CD14-positive monocyte (primary cell): ENCODE data around the gene TMC6. TPM values are rescaled to one million over a fixed set of nuclear protein-coding genes. Genes with fewer than 3 reads are reported as not detected.

Experiments used
- DNase-seq, 3 donors: peaks; one replicate each; pipeline ENCODE4 v3.0.0-alpha.2; 2011 to 2022
- H2AFZ ChIP-seq: 2 replicates; pipeline ENCODE4 v1.6.0; 2012; ENCODE audit warnings: mild to moderate bottlenecking, low read depth, low read length, inconsistent platforms; ENCODE audit not compliant: insufficient read depth, poor library complexity, severe bottlenecking
- H3K27ac ChIP-seq, 2 donors: 1 replicate in 1 of 2; 2 replicates in 1 of 2; pipeline ENCODE4 v1.5.1; 2012 to 2013; ENCODE audit warnings: low read length in 2 of 2, control low read depth in 1 of 2, inconsistent platforms in 1 of 2, low read depth in 1 of 2, mild to moderate bottlenecking in 1 of 2
- H3K27me3 ChIP-seq, 2 donors: one replicate each; pipeline versions ENCODE4 v1.6.0 to v1.6.1; 2011 to 2013; ENCODE audit warnings: low read length in 2 of 2; ENCODE audit not compliant: control insufficient read depth in 2 of 2, insufficient read depth in 2 of 2
- H3K36me3 ChIP-seq, 2 donors: replicated peaks in 1 of 2; 1 replicate in 1 of 2; 2 replicates in 1 of 2; pipeline versions ENCODE4 v1.5.1 to v1.6.1; 2012 to 2013; ENCODE audit warnings: low read length in 2 of 2, control low read depth in 1 of 2, inconsistent platforms in 1 of 2, mild to moderate bottlenecking in 1 of 2; ENCODE audit not compliant: insufficient read depth in 2 of 2, control insufficient read depth in 1 of 2
- H3K4me1 ChIP-seq, 2 donors: 1 replicate in 1 of 2; 2 replicates in 1 of 2; pipeline versions ENCODE4 v1.5.1 to v1.6.1; 2012 to 2013; ENCODE audit warnings: low read length in 2 of 2, control low read depth in 1 of 2, inconsistent platforms in 1 of 2, mild to moderate bottlenecking in 1 of 2, moderate library complexity in 1 of 2; ENCODE audit not compliant: insufficient read depth in 2 of 2, control insufficient read depth in 1 of 2
- H3K4me2 ChIP-seq: replicated peaks from 2 replicates; pipeline ENCODE3; 2012; ENCODE audit warnings: low read length, moderate library complexity, mild to moderate bottlenecking; ENCODE audit not compliant: poor library complexity, severe bottlenecking; ENCODE audit errors: extremely low read depth
- H3K4me3 ChIP-seq, 3 experiments: fragments of 200-600 bp in 1 of 3; sonication (generic) in 1 of 3; replicated peaks in 1 of 3; 1 replicate in 2 of 3; 2 replicates in 1 of 3; pipeline ENCODE4 v1.5.1; 2011 to 2013; ENCODE audit warnings: low read length in 3 of 3, mild to moderate bottlenecking in 3 of 3, control low read depth in 2 of 3, low read depth in 2 of 3, inconsistent platforms in 1 of 3, moderate library complexity in 1 of 3
- H3K79me2 ChIP-seq: 2 replicates; pipeline ENCODE4 v1.6.0; 2012; ENCODE audit warnings: mild to moderate bottlenecking, control low read depth, inconsistent platforms, low read length, moderate library complexity; ENCODE audit not compliant: insufficient read depth
- H3K9ac ChIP-seq: 2 replicates; pipeline ENCODE4 v1.6.0; 2017; ENCODE audit warnings: low read length, mild to moderate bottlenecking; ENCODE audit not compliant: insufficient read depth, poor library complexity, severe bottlenecking
- H3K9me3 ChIP-seq, 2 donors: replicated peaks in 1 of 2; 1 replicate in 1 of 2; 2 replicates in 1 of 2; pipeline versions ENCODE4 v1.5.1 to v1.6.1; 2012 to 2013; ENCODE audit warnings: low read length in 2 of 2, control low read depth in 1 of 2; ENCODE audit not compliant: control insufficient read depth in 1 of 2, insufficient read depth in 1 of 2
- H4K20me1 ChIP-seq: 2 replicates; pipeline ENCODE4 v1.6.0; 2012; ENCODE audit warnings: mild to moderate bottlenecking, low read length, control low read depth, moderate library complexity; ENCODE audit not compliant: insufficient read depth
- H3K27ac Mint-ChIP-seq, 7 donors: one replicate each; pipeline ENCODE4 v1.8.0; 2020; ENCODE audit warnings: mild to moderate bottlenecking in 7 of 7, mixed read lengths in 7 of 7, moderate library complexity in 6 of 7, inconsistent platforms in 2 of 7
- H3K27me3 Mint-ChIP-seq, 3 donors: one replicate each; pipeline ENCODE4 v1.8.0; 2021 to 2022; ENCODE audit warnings: low read depth in 3 of 3, mild to moderate bottlenecking in 3 of 3, mixed read lengths in 3 of 3, moderate library complexity in 3 of 3, inconsistent platforms in 1 of 3
- H3K36me3 Mint-ChIP-seq, 2 donors: one replicate each; pipeline ENCODE4 v1.8.0; 2020; ENCODE audit warnings: mixed read lengths in 2 of 2, inconsistent platforms in 1 of 2, mild to moderate bottlenecking in 1 of 2
- H3K4me1 Mint-ChIP-seq: one replicate; pipeline ENCODE4 v1.8.0; 2020; ENCODE audit warnings: mild to moderate bottlenecking, mixed read lengths
- H3K4me3 Mint-ChIP-seq, 2 donors: one replicate each; pipeline ENCODE4 v1.8.0; 2020; ENCODE audit warnings: mild to moderate bottlenecking in 2 of 2, mixed read lengths in 2 of 2, moderate library complexity in 1 of 2
- H3K9me3 Mint-ChIP-seq, 7 donors: one replicate each; pipeline ENCODE4 v1.8.0; 2020 to 2022; ENCODE audit warnings: mixed read lengths in 7 of 7, mild to moderate bottlenecking in 6 of 7, moderate library complexity in 6 of 7, inconsistent platforms in 2 of 7
- WGBS: methylation state at CpG from one replicate; pipeline ENCODE4 v1.1.5; 2013; ENCODE audit warnings: missing lambda C conversion rate; ENCODE audit not compliant: insufficient coverage; 5-methylcytosine and 5-hydroxymethylcytosine counted together
- intact Hi-C, 2 donors: fragments of 100-400 bp; cut with micrococcal nuclease; formaldehyde crosslinking; loops; one replicate each; pipeline versions ENCODE4 v1.15.0 to v1.15.1; 2023
- polyA plus RNA-seq, 3 donors: library from polyadenylated mRNA; depleted of rRNA in 1 of 3; unstranded in 2 of 3; stranded (reverse) in 1 of 3; fragments of 300-500 nt in 2 of 3; fragments of >200 nt in 1 of 3; fragmentation: Illumina TruSeq in 2 of 3; gene quantifications; 1 replicate in 2 of 3; 2 replicates in 1 of 3; pipeline ENCODE4 v1.2.3, GENCODE V29; 2012 to 2021
- TF ChIP-seq, protein P1 (sequence below): fragments of 200-600 bp; IDR thresholded peaks from one replicate; pipeline ENCODE4 v1.8.0; 2022; ENCODE audit warnings: antibody characterized with exemption, mild to moderate bottlenecking

Gene TMC6
- polyA plus RNA-seq, 3 donors, result 60.1 to 107 (median 79.2) TPM

GRCh38 chr17:78125976-78126894, 2.3 kb downstream of the TMC6 start:
- intact Hi-C loops, result loop anchor here (2.0 to 5.0 kb wide), 2 partner anchors 13 to 46 kb away; no protein-coding TSS in a partner anchor

More at GRCh38 chr17:78125976-78126894, 2.3 kb downstream of the TMC6 start:
- H3K9ac ChIP-seq, result peak overlapping the region; percentile 12
- peaks cover 37 to 38% of the 10 kb centered on the region in 2 donors for H3K36me3 ChIP-seq
- H4K20me1 ChIP-seq, result peaks cover 64% of the 10 kb centered on the region
- H3K9me3 ChIP-seq, result no peaks in the 10 kb centered on the region
- 57% methylated on average over 18 of the region's 25 CpGs for WGBS
- peak overlapping the region; percentile 100 for H3K4me2 ChIP-seq
- peaks cover 86% of the 10 kb centered on the region for H3K79me2 ChIP-seq
- Mint-ChIP-seq H3K27me3 (peaks cover 0 to 6% (median 0%) of the 10 kb centered on the region in 3 donors), H3K36me3 (peaks cover 31 to 35% of the 10 kb centered on the region in 2 donors), H3K9me3 (no peaks in the 10 kb centered on the region), H3K4me3 (peak overlapping the region in 1 of 2 donors; percentile 39), H3K4me1 (peaks cover 77% of the 10 kb centered on the region), H3K27ac (peak overlapping the region in 6 of 7 donors; percentile 60 to 93 (median 92))
- peak overlapping the region; percentile 85 to 93 for H3K27ac ChIP-seq
- TF ChIP-seq, protein P1, sequence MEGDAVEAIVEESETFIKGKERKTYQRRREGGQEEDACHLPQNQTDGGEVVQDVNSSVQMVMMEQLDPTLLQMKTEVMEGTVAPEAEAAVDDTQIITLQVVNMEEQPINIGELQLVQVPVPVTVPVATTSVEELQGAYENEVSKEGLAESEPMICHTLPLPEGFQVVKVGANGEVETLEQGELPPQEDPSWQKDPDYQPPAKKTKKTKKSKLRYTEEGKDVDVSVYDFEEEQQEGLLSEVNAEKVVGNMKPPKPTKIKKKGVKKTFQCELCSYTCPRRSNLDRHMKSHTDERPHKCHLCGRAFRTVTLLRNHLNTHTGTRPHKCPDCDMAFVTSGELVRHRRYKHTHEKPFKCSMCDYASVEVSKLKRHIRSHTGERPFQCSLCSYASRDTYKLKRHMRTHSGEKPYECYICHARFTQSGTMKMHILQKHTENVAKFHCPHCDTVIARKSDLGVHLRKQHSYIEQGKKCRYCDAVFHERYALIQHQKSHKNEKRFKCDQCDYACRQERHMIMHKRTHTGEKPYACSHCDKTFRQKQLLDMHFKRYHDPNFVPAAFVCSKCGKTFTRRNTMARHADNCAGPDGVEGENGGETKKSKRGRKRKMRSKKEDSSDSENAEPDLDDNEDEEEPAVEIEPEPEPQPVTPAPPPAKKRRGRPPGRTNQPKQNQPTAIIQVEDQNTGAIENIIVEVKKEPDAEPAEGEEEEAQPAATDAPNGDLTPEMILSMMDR, result no peak
- DNase-seq, result no peak
- H2AFZ ChIP-seq, result no peak overlapping the region
- peak overlapping the region in 2 of 3 experiments; percentile 95 to 96 for H3K4me3 ChIP-seq
- no peaks in the 10 kb centered on the region for H3K27me3 ChIP-seq
- peaks cover 82 to 85% of the 10 kb centered on the region in 2 donors for H3K4me1 ChIP-seq
